Choroid plexus epithelial cell (primary cell): Measurements from ENCODE around the gene SHCBP1L.

Source experiments
- DNase-seq: peaks from one replicate; pipeline ENCODE4 v3.0.0-alpha.2; 2010; ENCODE audit warnings: low read depth
- H3K4me3 ChIP-seq: 2 replicates; pipeline ENCODE4 v1.5.1; 2011; ENCODE audit warnings: low read depth, mild to moderate bottlenecking, control low read depth, low read length, moderate library complexity
- TF ChIP-seq, protein P1 (sequence below): conservative IDR thresholded peaks from 2 replicates; pipeline ENCODE4 v1.5.1; 2011; ENCODE audit warnings: low read depth, mild to moderate bottlenecking, control low read depth, inconsistent platforms, low read length, moderate library complexity

SHCBP1L gene

DNA sequence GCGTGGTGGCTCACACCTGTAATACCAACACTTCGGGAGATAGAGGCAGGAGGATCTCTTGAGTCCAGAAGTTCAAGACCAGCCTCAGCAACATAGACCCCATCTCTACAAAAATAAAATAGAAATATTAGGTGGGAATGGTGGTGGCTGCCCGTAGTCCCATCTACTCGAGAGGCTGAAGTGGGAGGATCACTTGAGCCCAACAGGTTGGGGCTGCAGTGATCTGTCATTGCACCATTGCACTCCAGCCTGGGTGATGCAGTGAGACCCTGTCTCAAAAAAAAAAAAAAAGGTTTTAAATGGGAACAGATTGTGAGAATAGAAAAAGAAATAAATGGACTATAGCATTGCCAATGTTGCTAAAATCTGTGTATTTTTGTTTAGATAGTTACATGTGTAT lies 102.6 kb downstream of the SHCBP1L start:
- no peak for DNase-seq
- TF ChIP-seq, protein P1, sequence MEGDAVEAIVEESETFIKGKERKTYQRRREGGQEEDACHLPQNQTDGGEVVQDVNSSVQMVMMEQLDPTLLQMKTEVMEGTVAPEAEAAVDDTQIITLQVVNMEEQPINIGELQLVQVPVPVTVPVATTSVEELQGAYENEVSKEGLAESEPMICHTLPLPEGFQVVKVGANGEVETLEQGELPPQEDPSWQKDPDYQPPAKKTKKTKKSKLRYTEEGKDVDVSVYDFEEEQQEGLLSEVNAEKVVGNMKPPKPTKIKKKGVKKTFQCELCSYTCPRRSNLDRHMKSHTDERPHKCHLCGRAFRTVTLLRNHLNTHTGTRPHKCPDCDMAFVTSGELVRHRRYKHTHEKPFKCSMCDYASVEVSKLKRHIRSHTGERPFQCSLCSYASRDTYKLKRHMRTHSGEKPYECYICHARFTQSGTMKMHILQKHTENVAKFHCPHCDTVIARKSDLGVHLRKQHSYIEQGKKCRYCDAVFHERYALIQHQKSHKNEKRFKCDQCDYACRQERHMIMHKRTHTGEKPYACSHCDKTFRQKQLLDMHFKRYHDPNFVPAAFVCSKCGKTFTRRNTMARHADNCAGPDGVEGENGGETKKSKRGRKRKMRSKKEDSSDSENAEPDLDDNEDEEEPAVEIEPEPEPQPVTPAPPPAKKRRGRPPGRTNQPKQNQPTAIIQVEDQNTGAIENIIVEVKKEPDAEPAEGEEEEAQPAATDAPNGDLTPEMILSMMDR = no peak
- no peak overlapping the region for H3K4me3 ChIP-seq
